ENCODE data around the gene TMEM43. TPM values are rescaled to one million over a fixed set of nuclear protein-coding genes. Genes with fewer than 3 reads are reported as not detected.

TMEM43 gene
- total RNA-seq, 1 experiment from 2014 or later = 69.8 TPM

GRCh38 chr3:14122301-14122700 lies 2.6 kb upstream of the TMEM43 start:
- DNase-seq (ENCODE audit: low read depth) = no peak

GRCh38 chr3:14123308-14124222 lies 1.3 kb upstream of the TMEM43 start:
- no peak for DNase-seq (ENCODE audit: low read depth)

- DNase-seq (ENCODE audit: low read depth) = peak; percentile 65
These were observed 633 bp upstream of the TMEM43 start for GRCh38 chr3:14124223-14124614.

- DNase-seq (ENCODE audit: low read depth) = peak; percentile 87
These were observed 553 bp downstream of the TMEM43 start for GRCh38 chr3:14125193-14126016.

- no peak for DNase-seq (ENCODE audit: low read depth)
These were observed 1.4 kb downstream of the TMEM43 start for GRCh38 chr3:14126017-14126886.

- DNase-seq (ENCODE audit: low read depth) = no peak
These were observed 2.1 kb downstream of the TMEM43 start for GRCh38 chr3:14126887-14127505.

GRCh38 chr3:14127516-14128161 lies 2.8 kb downstream of the TMEM43 start:
- DNase-seq (ENCODE audit: low read depth) = no peak

GRCh38 chr3:14128724-14129123 lies 3.9 kb downstream of the TMEM43 start:
- DNase-seq (ENCODE audit: low read depth) = no peak

- no peak for DNase-seq (ENCODE audit: low read depth)
These were observed 4.4 kb downstream of the TMEM43 start for GRCh38 chr3:14129296-14129695.

GRCh38 chr3:14130230-14130629 lies 5.4 kb downstream of the TMEM43 start:
- no peak for DNase-seq (ENCODE audit: low read depth)

- DNase-seq (ENCODE audit: low read depth) = no peak
These were observed 5.9 kb downstream of the TMEM43 start for GRCh38 chr3:14130707-14131106.

GRCh38 chr3:14131134-14131533 lies 6.3 kb downstream of the TMEM43 start:
- no peak for DNase-seq (ENCODE audit: low read depth)

- DNase-seq (ENCODE audit: low read depth) = no peak
These were observed 7.3 kb downstream of the TMEM43 start for GRCh38 chr3:14132120-14132519.

- no peak for DNase-seq (ENCODE audit: low read depth)
These were observed 7.8 kb downstream of the TMEM43 start for GRCh38 chr3:14132689-14133088.

- no peak for DNase-seq (ENCODE audit: low read depth)
These were observed 8.4 kb downstream of the TMEM43 start for GRCh38 chr3:14133188-14133800.

- no peak for DNase-seq (ENCODE audit: low read depth)
These were observed 9.0 kb downstream of the TMEM43 start for GRCh38 chr3:14133876-14134275.

- no peak for DNase-seq (ENCODE audit: low read depth)
These were observed 9.4 kb downstream of the TMEM43 start for GRCh38 chr3:14134291-14134690.

GRCh38 chr3:14135581-14135980 lies 10.7 kb downstream of the TMEM43 start:
- DNase-seq (ENCODE audit: low read depth) = no peak

GRCh38 chr3:14137004-14137403 lies 12.2 kb downstream of the TMEM43 start:
- DNase-seq (ENCODE audit: low read depth) = no peak

- no peak for DNase-seq (ENCODE audit: low read depth)
These were observed 12.6 kb downstream of the TMEM43 start for GRCh38 chr3:14137445-14137844.

Data from Daoy (cell line).